HuH-7 (cell line): ENCODE results near the gene MEIOSIN.

Experiments
- DNase-seq: peaks from one replicate; pipeline ENCODE4 v3.0.0; 2011; ENCODE audit warnings: low spot score

Gene MEIOSIN

DNA sequence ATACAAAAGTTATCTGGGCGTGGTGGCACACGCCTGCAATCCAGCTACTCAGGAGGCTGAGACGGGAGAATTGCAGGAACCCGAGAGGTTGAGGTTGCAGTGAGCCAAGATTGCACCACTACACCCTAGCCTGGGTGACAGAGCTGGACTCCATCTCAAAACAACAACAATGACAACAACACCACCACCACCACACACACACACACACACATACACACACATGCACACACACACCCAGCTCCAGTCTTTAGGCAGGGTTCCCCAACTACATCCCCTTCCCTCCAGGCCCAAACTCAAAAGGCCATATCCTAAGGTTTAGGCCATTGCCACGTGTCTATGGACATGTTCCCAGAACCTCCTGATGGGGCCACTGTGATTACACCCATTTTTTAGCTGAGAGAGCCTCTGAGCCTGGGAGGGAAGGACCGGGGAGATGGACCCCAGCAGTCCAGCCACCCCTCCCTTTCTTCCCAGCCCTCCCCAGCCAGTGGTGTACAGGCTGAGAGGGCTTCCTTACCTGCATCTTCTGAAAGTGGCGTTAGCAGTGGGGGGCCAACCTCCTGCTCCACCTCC lies 68.5 kb downstream of the MEIOSIN start:
- DNase-seq: no peak

GRCh38 chr19:45804140-45804958 lies 71.1 kb downstream of the MEIOSIN start:
- no peak for DNase-seq

DNA sequence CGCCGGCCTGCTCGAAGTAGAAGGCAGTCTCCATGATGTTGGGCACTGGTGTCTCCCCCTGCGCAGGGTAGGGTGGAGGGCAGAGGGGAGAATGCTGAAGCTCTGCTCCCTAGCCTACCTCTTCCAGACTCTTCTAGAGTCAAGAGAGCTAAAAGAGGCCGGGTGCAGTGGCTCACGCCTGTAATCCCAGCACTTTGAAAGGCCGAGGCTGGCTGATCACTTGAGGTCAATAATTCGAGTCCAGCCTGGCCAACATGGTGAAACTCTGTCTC lies 71.7 kb downstream of the MEIOSIN start:
- DNase-seq: no peak

DNA sequence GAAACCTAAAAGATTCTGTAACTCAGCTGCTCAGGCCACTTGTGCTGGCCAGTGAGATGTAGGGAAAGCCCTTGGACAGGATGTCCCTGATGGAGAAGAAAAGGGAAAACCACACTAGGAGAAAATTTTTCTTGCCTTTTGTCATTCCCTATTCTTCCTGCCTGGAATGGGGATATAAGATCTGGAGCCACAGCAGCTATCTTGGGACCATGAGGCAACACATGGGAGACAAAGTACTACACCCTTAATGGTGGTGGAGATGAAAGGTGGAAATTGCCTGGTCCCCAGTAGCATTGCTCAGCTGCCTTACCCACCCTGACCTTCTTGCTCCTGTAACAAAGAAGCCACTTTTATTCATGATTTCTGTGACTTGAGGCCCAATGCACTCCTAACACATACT lies 72.5 kb downstream of the MEIOSIN start:
- no peak for DNase-seq

DNA sequence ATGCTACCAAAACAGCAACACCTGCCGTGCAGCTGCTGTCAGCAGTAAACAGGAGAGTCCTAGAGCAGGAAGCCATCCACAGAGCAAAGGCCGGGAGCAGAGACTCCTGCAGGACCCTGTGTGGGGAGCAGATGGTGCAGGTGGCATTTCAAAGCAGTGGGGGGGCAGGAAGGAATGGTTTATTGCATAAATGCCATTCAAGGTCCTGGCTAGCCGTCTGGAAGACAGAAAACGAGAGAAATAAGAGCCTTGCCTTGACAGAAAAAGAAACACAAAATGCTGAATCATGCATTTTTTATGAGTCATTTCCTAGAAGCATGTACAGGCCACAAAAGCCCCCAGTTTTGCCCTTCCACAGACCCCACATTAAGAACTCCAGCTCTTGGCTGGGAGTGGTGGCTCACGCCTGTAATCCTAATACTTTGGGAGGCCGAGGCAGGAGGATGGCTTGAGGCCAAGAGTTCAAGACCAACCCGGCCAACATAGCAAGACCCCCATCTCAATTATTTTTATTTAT lies 76.5 kb downstream of the MEIOSIN start:
- DNase-seq: no peak

GRCh38 chr19:45812297-45812696 lies 79.1 kb downstream of the MEIOSIN start:
- no peak for DNase-seq
